Fibroblast of villous mesenchyme (primary cell): ENCODE measurements around the gene MGAT2. TPM values are rescaled to one million over a fixed set of nuclear protein-coding genes. Genes with fewer than 3 reads are reported as not detected.
"Not testable (repeated sequence)": the region's sequence is repeated elsewhere in the genome, so short reads cannot be mapped to it uniquely, and the experiment has no call there.

Experiments
- DNase-seq: peaks from one replicate; pipeline ENCODE4 v3.0.0-alpha.2; 2010; ENCODE audit warnings: low read depth
- H3K4me3 ChIP-seq: 2 replicates; pipeline ENCODE4 v1.5.1; 2011; ENCODE audit warnings: low read depth, mild to moderate bottlenecking, low read length
- CTCF ChIP-seq: IDR thresholded peaks from 2 replicates; pipeline ENCODE4 v1.5.1; 2012; ENCODE audit warnings: low read depth, mild to moderate bottlenecking, low read length; ENCODE audit not compliant: insufficient read depth
- total RNA-seq: library from RNA; depleted of rRNA; stranded (reverse); fragments of >200 nt; gene quantifications from 2 replicates; pipeline ENCODE4 v1.2.3, GENCODE V29; 2012

MGAT2 gene
- total RNA-seq, 1 donor = 104 TPM

DNA sequence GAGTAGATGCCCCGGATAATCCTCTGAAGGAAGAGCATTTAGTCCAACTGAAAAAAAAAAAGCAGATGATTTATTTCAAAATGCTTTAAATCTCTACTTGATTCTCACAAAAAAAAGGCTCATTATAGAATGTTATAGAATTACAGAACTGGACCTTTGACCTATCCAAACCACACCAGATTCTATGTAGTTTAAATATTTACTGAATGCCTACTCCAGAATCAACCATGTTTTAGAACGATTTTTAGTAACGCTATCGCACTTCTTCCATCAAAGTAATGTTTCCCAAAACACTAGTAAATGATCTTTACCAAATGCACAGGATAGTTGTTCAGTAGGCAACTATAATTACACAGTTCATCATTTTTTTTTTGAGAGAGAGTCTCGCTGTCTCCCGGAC is 37.0 kb upstream of the MGAT2 start:
- no peak for DNase-seq

DNA sequence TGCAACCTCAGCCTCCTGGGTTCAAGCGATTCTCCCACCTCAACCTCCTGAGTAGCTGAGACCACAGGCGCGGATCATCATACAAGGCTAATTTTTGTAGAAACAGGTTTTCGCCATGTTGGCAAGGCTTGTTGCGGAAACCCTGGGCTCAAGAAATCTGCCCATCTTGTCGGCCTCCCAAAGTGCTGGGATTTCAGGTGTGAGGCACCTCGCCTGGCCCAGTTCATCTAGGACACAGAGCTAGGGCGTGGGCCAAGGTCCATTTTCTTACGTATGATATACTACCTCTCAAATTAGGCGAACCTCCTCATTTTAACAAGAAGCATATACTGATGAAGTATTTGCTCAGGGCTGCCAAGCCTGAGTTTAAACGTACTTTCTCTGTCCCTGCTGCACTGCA is 36.5 kb upstream of the MGAT2 start:
- peak overlapping the region; percentile 91 for H3K4me3 ChIP-seq
- no peak for DNase-seq
- no peak for TF ChIP-seq CTCF

More for the DNA sequence above, 37.0 kb upstream of the MGAT2 start:
- peak overlapping the region; percentile 91 for H3K4me3 ChIP-seq
- no peak for TF ChIP-seq CTCF

GRCh38 chr14:49584981-49585640 is 35.5 kb upstream of the MGAT2 start:
- DNase-seq = not testable (repeated sequence)
- H3K4me3 ChIP-seq = peak overlapping the region; percentile 91

- TF ChIP-seq CTCF = no peak
- peak within 1 kb of the TSS; percentile 91 for H3K4me3 ChIP-seq
- DNase-seq = peak; percentile 100
These were observed 34.6 kb upstream of the MGAT2 start, which contains the start of gene RPS29 for GRCh38 chr14:49585803-49586672. RPS29 (minus strand) TSS chr14:49586380; CDS start chr14:49586346, 34 bp downstream.

DNA sequence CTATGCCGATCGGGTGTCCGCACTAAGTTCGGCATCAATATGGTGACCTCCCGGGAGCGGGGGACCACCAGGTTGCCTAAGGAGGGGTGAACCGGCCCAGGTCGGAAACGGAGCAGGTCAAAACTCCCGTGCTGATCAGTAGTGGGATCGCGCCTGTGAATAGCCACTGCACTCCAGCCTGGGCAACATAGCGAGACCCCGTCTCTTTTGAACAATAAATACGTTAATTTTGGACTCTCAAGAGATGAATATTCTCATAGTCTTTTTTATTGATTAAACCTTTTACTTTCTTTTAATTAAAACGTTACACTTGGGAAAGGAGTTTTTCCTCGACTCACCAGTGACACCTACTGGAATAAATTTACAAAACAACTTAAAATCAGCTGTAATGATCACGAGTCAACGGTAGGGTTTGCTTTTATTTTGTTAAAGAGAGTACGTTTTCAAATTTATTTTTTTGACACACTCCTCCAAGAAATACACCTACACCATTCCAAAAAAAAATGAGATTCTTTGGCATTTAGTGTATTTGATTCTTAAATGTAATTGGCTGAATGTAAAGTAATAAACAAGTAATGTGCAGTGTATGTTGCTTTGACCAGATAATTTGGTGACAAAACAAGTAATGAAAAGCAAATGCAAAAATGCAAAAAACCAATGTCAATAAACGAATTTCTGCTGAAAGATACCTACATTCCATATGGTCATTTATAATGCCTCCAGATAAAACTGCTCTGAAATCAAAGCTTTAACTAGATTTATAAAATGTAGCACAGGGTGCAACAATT is 33.7 kb upstream of the MGAT2 start:
- DNase-seq = peak; percentile 83
- H3K4me3 ChIP-seq = peak overlapping the region; percentile 44
- TF ChIP-seq CTCF = peak; percentile 72

- DNase-seq = no peak
- no peak overlapping the region for H3K4me3 ChIP-seq
- no peak for TF ChIP-seq CTCF
These were observed 31.2 kb upstream of the MGAT2 start for GRCh38 chr14:49589387-49589786.

DNA sequence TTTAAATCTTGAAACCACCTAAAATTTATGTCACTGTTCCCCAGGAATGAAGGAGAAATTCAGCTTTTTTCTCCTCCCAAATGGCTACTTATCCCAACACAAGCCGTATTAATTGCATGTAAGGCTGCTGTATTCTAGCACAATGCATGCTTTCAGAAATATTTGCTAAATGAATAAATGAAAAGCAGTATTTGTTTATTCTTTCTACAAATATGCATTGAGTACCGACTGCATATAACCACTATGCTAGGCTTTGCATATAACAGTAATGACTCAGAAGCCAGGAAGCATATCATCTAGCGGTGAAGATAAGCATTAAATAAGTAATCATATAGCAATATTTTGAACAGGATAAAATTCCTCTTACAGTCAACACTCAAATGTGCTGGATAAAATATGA is 27.6 kb upstream of the MGAT2 start:
- DNase-seq = peak; percentile 58
- H3K4me3 ChIP-seq = no peak overlapping the region
- TF ChIP-seq CTCF = no peak
